NCI-H1092 treated with DMSO at 0.1 percent for 48 hours (cell line): ENCODE measurements around the gene CEP104.

Source experiments
- DNase-seq: peaks from one replicate; lab custom pipeline; 2025; lab: John Stamatoyannopoulos, UW

The CEP104 gene

DNA sequence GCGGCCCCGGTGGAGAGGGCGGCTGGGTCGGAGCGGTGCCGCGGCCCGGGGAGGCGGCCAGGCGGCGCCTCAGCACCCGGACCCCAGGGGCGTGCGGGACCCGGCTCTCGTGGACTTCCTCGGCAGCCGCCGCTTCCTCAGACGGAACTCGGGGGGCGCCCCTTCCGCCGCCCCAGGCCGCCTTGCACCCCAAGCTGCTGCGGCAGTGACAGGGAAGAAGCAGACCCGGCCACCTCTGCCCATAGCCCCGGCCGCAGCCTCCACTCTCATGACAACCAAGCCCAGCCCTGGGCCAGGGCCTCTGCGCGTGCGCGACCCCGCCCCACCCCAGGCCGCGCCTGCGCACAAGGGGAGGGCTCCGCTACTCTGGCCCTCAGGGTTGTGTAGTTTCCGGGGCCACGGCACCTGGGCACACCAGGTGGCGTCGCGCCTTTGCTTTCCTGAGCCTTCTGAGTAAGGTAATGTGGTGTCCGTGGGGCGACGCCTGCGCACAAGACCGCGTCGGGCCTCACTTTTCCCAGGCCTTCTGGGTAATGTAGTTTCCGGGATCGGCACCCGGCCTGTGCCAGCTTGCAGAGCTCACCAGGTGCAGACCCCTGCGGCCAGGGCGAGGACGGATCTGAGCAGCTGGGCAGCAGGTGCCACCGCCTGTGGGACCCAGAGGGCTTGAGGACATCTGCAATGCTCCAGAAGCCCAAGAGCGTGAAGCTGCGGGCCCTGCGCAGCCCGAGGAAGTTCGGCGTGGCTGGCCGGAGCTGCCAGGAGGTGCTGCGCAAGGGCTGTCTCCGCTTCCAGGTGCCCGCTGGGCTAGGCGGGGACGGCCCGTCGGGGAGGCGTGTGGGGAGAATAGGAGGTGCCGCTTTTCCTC lies at the start of gene CEP104, which contains the start of gene DFFB:
Gene CEP104 (minus strand): TSS at position 289 of the 868 bp plus-strand sequence. CDS start 4,804 bp downstream, outside the sequence.
Gene DFFB (plus strand): TSS at position 554 of the 868 bp plus-strand sequence. CDS start 128 bp downstream, at position 682.
- no peak for DNase-seq

DNA sequence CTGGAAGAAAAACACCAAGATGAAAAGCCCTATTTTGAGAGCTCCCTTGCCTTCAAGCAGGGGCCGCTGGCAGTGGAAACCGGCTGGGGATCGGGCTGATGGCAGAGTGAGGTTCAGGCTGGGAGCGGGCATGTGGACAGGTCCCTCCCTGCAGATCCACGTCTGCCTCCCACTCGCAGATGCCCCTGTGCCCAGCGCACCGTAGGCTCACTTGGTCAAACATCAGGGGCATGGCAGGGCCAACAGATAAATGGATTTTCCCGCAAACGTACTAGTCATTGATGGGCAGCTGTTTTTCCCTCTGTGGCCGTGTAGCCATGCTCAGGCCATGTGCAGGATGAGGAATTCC lies 49.6 kb upstream of the CEP104 start:
- no peak for DNase-seq

DNA sequence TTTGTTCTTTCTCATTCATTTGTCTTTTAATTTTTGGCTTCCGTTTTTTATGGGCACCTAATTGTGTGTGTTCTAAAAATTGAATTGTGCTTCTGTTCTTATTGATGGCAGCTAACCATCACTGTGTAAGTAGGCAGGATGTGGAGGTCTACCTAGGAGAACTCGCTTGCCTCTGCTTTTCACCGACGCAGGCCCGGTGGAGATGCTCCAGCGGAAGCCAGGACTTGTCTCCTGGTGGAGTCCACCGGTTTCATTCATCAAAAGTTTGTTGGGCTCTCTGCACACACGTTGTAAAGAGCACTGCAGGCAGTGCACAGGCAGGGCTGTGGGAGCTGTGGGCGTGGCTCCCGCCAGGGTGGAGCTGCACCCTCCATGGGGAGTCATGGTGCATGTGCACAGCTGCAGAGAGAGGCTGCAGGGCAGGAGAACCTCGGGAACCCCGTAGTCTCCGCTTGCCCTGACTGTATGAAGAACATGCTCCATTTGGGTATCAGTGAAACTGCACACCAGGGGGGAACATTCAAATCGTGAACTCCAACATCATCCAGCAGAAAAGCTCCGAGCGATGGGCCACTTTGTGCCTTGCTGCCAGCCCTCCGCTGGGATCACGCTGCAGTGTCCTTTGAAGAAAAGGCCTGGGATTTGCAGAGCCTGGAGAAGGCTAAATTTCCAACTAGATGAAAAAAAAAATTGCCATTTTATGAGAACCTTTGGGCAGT lies 49.1 kb upstream of the CEP104 start:
- DNase-seq = no peak

DNA sequence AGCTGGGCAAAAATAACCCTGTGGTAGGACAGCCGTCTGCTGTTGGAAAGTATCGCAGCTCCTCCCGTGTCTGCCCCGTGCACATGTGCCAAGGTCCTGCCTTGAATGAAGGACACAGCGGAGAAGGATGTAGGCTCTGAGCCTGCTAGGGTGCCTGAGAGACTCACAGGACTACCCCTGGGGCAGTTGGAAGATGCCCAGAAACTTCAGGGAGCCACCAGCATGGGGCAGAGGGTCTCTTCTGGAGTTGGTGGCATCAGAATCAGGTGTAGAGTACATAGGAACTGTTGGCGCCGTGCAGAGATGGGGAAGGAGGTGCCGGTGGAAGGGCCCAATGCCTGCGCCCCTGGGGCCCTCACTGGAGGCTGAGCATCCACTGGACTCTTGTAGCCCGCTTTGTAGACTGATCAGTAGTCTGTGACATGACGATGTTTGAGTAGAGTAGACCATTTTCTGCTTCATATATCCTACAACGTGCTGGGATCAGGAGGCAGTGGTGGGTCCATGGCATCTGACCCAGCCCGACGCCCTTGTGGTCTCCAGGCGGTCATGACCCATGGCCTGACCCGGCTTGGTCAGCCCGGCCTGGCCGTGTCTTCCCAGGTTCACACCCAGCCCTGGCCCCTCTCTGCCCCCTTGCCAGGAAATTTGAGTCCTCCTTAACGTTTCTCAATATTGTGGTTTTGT lies 48.4 kb upstream of the CEP104 start:
- no peak for DNase-seq

DNA sequence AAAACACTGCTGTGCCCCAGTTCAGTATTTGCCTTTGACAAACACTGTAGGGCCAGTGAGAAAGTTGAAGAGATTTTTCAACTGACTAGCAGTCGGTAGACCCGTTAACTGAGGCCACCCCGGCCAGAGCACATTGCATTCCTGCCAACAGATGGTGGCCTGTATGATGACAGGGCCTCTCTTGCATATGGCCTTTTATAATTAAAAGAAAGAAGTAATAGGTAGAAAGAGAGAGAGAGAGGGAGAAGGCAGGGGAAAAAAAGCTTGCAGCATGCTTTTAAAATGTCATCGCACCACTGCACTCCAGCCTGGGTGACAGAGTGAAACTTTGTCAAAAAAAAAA lies 47.8 kb upstream of the CEP104 start:
- DNase-seq = no peak

- no peak for DNase-seq
Observed at GRCh38 chr1:3904006-3904842, 47.2 kb upstream of the CEP104 start.

GRCh38 chr1:3903141-3904005 lies 46.4 kb upstream of the CEP104 start:
- no peak for DNase-seq

GRCh38 chr1:3902571-3903091 lies 45.6 kb upstream of the CEP104 start:
- no peak for DNase-seq

- no peak for DNase-seq
Observed at GRCh38 chr1:3902111-3902511, 45.1 kb upstream of the CEP104 start.

GRCh38 chr1:3900969-3901529 lies 44.0 kb upstream of the CEP104 start:
- DNase-seq = no peak

DNA sequence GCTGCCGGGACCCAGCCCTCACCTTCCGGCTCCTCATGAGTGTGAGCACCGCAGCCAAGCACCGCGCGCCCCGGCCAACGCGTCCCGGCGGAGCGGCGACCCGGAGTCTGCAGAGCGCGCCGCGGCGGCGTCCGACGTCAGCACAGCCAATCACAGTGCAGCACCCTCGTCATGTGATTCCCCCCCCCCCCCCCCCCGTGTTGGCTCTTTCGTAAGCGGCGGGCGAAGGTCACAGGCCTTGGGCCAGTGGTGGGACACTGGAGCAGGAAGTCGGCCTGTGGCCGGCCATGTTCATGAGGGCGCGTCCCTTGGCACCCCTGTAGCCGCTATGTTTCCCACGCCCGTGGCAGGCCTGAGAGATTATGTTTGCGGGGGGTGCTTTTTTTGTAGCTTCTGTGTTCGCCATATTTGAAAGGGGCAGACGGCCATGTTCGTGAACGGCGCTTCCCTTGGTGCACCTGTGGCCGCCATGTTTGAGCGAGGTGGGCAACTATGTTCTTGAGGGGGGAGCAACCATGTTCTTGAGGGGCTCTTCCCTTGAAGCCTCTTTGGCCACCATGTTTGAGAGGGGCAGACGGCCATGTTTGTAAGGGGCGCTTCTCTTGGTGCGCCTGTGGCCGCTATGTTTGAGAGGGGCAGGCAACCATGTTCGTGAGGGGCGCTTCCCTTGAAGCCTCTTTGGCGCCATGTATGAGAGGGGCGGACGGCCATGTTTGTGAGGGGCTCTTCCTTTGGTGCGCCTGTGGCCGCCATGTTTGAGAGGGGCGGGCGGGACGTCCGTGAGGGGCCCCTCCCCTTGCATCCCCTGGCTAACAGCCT lies 43.3 kb upstream of the CEP104 start, which contains the start of gene C1orf174:
Gene C1orf174 (minus strand): TSS at position 123 of the 819 bp plus-strand sequence. CDS start 86 bp downstream, at position 37.
- no peak for DNase-seq

DNA sequence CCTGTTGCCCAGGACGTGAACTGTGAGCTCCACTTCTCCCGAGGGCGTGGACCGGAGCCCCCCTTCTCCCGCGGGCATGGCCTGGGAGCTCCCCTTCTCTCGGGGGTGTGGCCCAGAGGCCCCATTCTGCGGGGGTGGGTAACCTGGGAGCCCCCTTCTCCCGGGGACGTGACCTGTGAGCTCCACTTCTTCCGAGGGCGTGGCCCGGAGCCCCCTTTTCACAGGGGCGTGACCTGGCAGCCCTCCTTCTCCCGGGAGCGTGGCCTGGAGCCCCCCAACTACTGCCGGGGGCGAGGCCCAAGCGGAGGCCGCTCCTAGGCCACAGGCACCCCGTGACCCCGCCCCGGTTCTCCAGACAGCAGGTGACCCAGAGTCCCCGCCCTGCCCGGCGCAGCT lies 42.7 kb upstream of the CEP104 start:
- DNase-seq = no peak

DNA sequence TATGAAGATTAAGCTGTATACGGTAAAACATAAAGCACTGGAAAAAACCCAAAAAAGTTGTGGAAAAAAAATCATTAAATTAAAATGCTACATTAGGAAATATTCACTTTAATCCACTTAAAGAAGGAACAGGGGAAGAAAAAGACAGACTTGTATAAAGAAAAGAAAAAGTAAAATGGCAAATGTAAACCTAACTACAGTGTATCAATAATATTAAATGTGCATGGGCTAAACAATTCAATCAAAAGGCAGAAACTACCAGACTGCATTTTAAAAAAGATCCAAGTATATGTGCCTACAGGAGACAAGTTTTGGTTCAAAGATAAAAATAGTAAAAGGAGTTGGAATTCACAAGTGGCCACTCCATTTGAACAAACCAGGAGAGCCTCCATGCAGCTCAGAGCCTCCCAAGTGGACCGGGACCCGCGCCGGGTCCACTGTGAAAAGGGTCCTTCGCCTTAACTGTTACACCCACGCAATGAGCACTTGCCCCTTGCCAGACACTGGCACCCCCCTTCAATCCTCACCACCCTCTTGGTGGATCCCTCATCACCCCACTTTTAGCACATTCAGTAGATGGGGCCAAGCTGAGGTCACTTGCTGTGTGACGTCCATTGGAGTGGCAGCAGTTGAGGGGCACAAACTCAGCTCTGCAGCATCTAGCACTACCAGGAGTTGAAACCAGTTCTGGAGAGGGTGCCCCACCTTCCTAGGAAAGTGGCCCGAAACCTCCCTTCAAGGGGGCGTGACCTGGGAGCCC lies 42.2 kb upstream of the CEP104 start:
- no peak for DNase-seq

- DNase-seq = no peak
Observed at GRCh38 chr1:3898475-3898735, 41.4 kb upstream of the CEP104 start.

DNA sequence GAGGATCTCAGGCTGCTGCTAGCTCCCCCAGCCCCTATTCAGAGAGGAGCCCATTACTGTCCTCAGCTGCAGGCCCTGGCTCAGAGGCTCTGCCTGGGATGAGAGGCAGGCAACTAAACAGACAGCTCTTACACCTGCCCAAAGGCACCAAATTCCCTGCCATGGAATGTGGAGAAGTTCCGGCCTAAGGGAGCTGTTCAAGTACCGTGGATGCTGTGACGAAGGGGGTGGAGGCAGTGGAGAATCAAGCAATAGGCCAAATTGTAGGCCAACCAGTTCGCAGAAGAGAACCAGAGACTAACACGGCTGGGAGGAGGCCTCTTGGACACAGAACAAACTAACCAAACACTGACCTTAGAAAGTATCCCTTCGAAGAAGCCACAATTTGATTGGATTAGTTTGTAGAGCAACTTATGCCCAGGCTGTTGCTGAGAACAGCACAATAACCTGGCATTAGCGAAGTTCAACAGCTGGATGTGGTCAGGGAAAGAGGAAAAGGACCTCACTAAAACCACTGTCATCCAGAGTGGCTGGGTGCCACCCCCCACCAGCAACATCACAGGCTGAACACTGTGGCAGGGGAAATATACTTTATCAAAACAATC lies 39.5 kb upstream of the CEP104 start:
- no peak for DNase-seq

DNA sequence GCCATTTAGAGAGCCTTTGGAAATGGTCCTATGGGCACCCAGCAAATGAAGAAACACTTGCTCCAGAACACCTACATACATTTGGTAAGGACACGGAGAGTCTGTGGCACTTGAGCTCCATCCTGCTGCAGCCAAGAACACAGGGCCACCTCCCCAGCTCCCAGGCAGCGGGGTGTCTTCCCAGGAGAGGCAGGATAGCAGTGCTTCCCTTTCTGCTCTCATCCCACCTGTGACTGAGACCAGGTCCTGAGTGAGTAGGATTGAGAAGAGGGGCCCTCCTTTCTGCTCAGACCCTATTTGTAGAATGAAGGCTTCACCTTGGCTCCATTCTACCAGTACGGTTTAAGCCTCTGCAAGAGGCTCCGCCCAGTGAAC lies 38.9 kb upstream of the CEP104 start:
- no peak for DNase-seq

- DNase-seq = no peak
Observed at GRCh38 chr1:3895279-3895950, 38.4 kb upstream of the CEP104 start.
